Gastroesophageal sphincter (tissue), 3 donors: ENCODE results near the gene CIT.

Source experiments
- EP300 ChIP-seq: sonication (generic); formaldehyde crosslinking; IDR thresholded peaks from one replicate; pipeline ENCODE4 v1.6.1; 2017; ENCODE audit warnings: antibody characterized with exemption, mild to moderate bottlenecking
- POLR2AphosphoS5 ChIP-seq: sonication (generic); formaldehyde crosslinking; IDR thresholded peaks from one replicate; pipeline ENCODE4 v1.6.1; 2017; ENCODE audit warnings: antibody characterized with exemption
- TF ChIP-seq, protein P1 (sequence below), 4 experiments: fragments of 200-600 bp in 2 of 4; fragments of 450-650 bp in 2 of 4; sonication (generic) in 1 of 4; IDR thresholded peaks; one replicate each; pipeline ENCODE4 v1.5.1; 2017 to 2019; ENCODE audit warnings: antibody characterized with exemption in 4 of 4, mild to moderate bottlenecking in 2 of 4, moderate library complexity in 2 of 4

DNA sequence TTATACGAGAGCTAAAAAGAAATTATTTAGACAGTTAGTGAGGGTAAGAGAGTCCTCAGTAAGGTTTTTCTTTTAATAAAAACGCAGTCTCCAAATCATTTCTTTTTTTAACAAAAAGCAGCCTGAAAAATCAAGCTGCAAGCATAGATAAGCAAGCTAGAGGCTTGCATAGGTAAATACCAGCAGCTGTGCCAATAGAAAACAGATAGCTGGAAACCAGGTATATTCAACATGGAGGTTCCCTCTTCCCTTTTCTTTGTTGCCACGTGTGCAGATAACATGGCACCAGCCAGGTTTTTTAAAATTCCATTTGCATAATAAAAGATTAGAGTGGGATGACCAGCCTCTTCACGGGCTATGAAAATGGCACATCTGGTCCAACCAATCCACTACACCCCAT, 215.2 kb downstream of the CIT start:
- TF ChIP-seq, protein P1, sequence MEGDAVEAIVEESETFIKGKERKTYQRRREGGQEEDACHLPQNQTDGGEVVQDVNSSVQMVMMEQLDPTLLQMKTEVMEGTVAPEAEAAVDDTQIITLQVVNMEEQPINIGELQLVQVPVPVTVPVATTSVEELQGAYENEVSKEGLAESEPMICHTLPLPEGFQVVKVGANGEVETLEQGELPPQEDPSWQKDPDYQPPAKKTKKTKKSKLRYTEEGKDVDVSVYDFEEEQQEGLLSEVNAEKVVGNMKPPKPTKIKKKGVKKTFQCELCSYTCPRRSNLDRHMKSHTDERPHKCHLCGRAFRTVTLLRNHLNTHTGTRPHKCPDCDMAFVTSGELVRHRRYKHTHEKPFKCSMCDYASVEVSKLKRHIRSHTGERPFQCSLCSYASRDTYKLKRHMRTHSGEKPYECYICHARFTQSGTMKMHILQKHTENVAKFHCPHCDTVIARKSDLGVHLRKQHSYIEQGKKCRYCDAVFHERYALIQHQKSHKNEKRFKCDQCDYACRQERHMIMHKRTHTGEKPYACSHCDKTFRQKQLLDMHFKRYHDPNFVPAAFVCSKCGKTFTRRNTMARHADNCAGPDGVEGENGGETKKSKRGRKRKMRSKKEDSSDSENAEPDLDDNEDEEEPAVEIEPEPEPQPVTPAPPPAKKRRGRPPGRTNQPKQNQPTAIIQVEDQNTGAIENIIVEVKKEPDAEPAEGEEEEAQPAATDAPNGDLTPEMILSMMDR (IDR thresholded peaks at IDR 0.05), result no peak
- TF ChIP-seq POLR2AphosphoS5, result no peak
- TF ChIP-seq EP300, result no peak
